SIG-M5 treated with dmso at 0.1 percent for 504 hours (cell line): ENCODE measurements around the gene C1orf198.

Experiments used
- DNase-seq: peaks from one replicate; lab custom pipeline; 2025; ENCODE audit not compliant: unreplicated experiment; lab: John Stamatoyannopoulos, UW

C1orf198 gene

DNA sequence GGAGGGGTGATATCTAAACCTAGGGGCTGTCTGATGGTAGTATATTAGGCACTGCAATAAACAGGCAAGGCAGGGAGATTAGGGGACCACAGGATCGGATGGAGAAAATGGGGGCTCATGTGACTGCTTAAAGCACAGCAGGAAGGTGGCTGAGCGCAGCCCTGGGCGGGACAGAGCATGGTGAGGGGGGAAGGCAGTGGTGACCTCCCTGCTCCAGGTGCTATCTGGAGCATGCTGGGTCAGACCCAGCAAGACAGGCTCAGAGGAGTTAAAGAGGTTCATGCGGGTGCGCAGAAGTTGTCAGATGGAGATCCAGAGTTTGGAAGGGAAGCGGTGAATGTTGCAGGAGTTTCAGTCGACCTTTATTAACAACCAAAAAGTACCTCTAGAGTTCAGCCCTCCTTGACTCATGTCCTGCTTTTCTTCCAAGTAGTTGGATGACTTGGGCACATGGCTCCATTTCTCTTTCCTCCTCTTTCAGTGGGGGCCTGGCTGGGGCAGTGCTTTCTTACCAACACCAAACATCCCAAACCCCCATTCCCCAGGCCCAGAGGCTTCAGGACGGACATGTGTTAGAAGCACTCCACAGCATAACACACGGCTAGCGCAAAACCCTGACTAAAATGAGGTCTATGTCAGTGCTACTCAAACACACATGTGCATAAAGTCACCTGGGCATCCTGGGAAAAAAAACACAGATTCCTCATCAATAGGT, 79.6 kb downstream of the C1orf198 start:
- DNase-seq, result no peak

DNA sequence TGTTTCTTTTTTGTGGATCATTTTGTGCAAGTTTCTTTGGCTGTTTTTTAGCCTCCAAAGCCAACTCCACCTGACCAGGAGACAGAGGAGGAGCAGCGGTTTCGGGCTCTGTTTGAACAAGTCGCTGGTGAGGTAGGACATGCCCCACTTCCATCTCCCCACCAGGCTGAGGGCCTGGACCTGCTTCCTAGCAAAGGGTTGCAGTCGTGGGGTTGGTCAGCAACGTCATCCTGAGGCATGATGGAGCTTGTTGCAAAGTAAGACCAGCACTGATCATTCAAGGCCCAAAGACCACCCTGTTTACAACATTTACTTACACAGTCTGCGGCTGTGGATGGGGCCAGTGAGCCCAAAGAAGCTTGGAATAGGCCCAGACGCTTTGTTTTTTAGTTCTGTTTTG, 80.8 kb downstream of the C1orf198 start:
- DNase-seq, result no peak
